IPS-15b (cell line): ENCODE measurements around the gene NDUFS6.
A peak's percentile ranks its signal among the peaks of the same experiment; 100 is the strongest.

Experiments
- H3K27me3 ChIP-seq: one replicate; pipeline ENCODE4 v1.6.1; 2013; ENCODE audit warnings: low read length; ENCODE audit not compliant: control insufficient read depth, insufficient read depth
- H3K36me3 ChIP-seq: one replicate; pipeline ENCODE4 v1.6.1; 2013; ENCODE audit warnings: low read length; ENCODE audit not compliant: control insufficient read depth, insufficient read depth
- H3K4me1 ChIP-seq: one replicate; pipeline ENCODE4 v1.6.1; 2013; ENCODE audit warnings: mild to moderate bottlenecking, low read length; ENCODE audit not compliant: control insufficient read depth, insufficient read depth
- H3K4me3 ChIP-seq: one replicate; pipeline ENCODE4 v1.5.1; 2013; ENCODE audit warnings: low read depth, low read length
- H3K9ac ChIP-seq: one replicate; pipeline ENCODE4 v1.6.1; 2013; ENCODE audit warnings: low read depth, mild to moderate bottlenecking, low read length
- H3K9me3 ChIP-seq: one replicate; pipeline ENCODE4 v1.6.1; 2013; ENCODE audit warnings: mild to moderate bottlenecking, low read length; ENCODE audit not compliant: control insufficient read depth, insufficient read depth

Gene NDUFS6

DNA sequence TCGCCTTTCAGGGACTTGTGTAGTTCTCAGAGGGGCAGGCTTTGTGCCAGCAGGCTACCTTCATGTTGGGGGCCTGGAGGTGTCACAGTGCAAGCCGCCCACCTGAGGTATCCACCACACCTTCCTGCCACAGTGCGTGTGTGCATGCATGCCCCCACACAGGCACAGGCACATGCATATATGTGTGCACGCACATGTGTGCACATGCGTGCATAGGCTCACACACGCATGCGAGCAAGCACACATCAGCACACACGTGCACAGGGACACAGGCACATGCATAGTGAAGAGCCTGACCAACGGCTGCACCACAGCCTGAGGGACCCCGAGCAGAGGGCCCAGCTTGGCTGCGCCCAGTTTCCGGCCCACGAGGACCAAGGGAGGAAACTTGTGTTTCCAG is 45.4 kb downstream of the NDUFS6 start:
- peaks cover 2% of the 10 kb centered on the region for H3K4me1 ChIP-seq
- H3K27me3 ChIP-seq = peaks cover 50% of the 10 kb centered on the region
- H3K36me3 ChIP-seq = no peaks in the 10 kb centered on the region
- no peaks in the 10 kb centered on the region for H3K9me3 ChIP-seq
- no peak overlapping the region for H3K9ac ChIP-seq
- H3K4me3 ChIP-seq = no peak overlapping the region

DNA sequence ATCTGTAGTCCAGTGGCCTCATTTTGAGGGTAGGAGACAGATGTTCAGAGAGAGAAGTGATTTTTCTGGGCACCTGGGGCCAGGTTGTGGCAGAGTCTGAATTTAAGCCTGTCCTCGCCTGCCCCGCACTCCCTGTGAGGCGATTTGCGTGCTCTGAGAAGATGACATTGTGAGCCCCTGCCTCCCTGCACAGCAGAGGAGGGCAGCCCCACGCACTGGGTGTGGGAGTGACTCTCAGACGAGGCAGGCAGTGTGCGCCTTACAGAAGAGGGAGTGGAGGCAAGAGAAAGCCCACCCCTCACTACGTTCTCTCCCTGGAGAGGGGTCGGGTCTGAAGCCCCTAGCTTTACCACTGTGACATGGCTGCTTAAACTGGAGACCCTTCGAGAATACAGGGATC is 45.8 kb downstream of the NDUFS6 start:
- Histone ChIP-seq H3K4me3 (no peak overlapping the region), H3K36me3 (no peaks in the 10 kb centered on the region), H3K4me1 (peaks cover 2% of the 10 kb centered on the region), H3K9me3 (no peaks in the 10 kb centered on the region), H3K9ac (no peak overlapping the region), H3K27me3 (peaks cover 55% of the 10 kb centered on the region)

DNA sequence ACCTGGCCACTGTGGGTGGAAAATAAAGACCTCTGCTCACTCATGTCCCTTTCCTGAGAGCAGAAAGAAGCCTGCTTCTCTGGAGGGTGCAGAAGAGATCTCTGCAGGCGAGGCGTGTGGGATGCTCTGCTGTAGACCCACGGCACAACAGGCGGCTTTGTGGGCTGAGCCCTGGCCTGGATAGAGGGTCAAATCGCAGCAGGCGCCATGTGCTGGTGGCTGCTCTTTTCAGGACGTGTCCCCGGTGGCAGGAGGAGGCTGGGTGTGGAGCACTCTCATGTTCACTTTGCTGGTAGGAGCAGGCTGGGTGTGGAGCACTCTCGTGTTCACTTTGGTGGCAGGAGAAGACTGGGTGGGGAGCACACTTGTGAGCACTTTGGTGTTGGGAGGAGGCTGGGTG is 46.4 kb downstream of the NDUFS6 start:
- peaks cover 2% of the 10 kb centered on the region for H3K4me1 ChIP-seq
- no peaks in the 10 kb centered on the region for H3K9me3 ChIP-seq
- H3K36me3 ChIP-seq = no peaks in the 10 kb centered on the region
- no peak overlapping the region for H3K4me3 ChIP-seq
- peaks cover 57% of the 10 kb centered on the region for H3K27me3 ChIP-seq
- H3K9ac ChIP-seq = no peak overlapping the region

DNA sequence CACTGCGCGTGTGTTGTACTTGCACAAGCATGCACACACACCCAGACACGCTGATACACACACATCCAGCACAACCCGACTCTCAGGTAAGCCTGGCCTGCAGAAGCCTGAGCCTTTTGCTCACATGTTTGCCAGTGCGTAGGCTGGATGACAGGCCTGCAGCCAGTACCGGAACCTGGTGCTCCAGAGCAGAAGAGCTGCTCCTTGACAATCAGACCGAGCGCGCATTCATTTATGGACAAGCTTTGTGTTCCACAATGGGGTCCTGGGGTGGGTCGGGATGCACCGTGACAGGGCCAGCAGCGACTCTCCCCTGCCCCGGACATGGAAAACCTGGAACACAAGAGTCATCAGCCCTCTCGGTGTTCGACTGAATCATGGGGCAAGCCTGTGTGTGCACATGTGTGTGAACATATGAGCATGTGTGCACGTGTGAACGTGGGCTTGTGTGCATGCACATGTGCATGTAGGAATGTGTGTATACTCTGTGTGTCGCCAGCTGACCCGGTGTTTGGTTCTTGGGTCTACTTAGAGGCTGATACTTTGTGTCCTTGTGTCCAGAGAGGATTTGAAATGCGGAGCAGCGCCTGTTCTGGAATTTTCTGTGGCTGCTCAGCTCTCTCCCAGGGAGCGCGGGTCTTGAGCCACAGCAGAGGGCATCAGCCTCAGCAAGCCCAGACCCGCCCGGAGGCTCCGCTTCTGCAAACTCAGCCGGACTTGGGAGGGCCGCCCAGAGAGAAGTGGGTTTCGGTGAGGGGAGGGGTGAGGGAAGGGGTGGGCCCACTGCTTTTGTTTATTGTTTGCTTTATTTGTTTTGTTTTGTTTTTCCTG is 49.3 kb downstream of the NDUFS6 start:
- no peak overlapping the region for H3K9ac ChIP-seq
- peaks cover 74% of the 10 kb centered on the region for H3K27me3 ChIP-seq
- peak overlapping the region; percentile 50 for H3K4me3 ChIP-seq

DNA sequence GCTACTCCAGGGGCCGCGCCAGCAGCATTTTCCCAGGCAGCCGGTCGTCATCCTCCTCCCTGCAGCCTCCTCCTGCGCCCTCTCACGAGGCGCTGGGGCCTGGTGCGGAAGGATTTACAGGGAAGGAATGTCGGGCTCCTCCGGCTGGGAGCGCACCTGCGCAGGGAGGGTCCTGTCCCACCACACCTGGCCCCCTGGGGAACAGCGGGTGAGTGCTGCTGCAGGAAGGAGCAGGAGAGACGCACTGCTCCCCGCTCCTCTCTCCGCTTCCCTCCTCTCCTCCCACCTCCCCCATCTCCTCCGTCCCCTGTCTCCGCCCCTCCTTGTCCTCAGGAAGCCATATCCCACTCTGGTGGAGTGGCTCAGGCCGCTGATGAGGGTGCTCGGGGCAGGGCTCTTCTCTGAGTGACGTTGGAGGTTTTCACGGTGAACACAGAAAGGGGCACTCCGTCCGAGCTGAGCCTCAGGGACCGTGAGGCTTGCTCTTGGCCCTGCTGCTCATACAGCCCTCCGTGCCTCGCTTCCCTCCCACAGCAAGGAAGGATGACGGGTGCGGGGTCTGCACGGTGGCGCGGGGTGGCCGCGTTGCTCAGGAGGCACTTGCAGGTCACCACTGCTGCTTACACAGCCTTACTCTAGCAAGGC is 50.2 kb downstream of the NDUFS6 start:
- H3K9me3 ChIP-seq = no peaks in the 10 kb centered on the region
- peaks cover 2% of the 10 kb centered on the region for H3K4me1 ChIP-seq
- peak overlapping the region; percentile 50 for H3K4me3 ChIP-seq
- peaks cover 74% of the 10 kb centered on the region for H3K27me3 ChIP-seq
- H3K36me3 ChIP-seq = no peaks in the 10 kb centered on the region
- peak overlapping the region; percentile 37 for H3K9ac ChIP-seq

More for the DNA sequence above, 49.3 kb downstream of the NDUFS6 start:
- H3K36me3 ChIP-seq = no peaks in the 10 kb centered on the region
- peaks cover 2% of the 10 kb centered on the region for H3K4me1 ChIP-seq
- no peaks in the 10 kb centered on the region for H3K9me3 ChIP-seq

DNA sequence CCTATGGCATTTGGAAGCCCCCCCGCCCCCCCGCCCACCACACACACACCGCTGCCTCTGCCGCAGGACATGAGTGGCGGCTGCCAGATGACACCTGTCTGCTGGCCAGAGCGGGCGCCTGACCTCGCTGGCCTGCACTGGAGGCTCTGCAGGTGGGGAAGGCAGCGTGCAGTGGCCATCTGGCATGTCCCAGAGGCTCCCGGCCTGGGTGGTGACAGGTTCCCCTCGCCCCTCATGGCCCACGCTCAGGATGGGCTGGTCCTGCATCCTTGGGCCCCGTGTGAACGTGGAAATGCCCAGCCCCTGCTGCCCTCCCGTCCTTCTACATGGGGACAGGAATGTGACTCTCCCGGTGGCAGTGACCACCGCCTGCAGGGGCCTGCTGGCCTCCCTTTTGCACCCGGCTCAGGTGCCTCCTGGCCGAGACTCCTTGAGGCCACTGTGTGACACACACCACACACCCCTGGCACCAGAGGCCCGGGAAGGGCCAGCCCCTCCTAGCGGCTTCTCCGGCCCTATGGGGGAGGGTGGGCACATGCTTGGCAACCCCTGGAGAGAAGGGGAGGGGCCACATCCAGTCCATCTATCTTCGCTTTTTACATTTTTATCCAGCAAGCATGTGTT is 51.2 kb downstream of the NDUFS6 start:
- peaks cover 68% of the 10 kb centered on the region for H3K27me3 ChIP-seq

DNA sequence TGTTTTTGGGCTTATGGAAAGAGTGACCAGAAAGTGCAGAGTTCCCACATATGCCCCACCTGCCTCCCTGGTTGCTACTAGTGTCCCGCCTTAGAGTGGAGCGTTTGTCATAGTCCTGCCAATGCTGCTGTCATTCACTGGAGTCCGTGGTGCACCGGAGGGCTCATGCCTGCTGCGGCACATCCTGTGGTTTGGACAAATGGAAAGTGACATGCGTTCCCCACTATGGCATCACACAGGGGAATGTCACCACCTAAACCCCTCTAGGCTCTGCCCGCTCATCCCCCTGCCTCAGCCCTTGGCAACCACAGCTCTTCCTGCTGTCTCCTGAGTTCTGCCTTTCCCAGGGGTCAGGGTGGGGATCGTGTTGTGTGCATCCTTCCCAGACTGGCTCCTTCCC is 52.3 kb downstream of the NDUFS6 start:
- Histone ChIP-seq H3K9ac (no peak overlapping the region), H3K36me3 (no peaks in the 10 kb centered on the region), H3K4me3 (no peak overlapping the region), H3K27me3 (peaks cover 59% of the 10 kb centered on the region), H3K4me1 (peaks cover 2% of the 10 kb centered on the region), H3K9me3 (no peaks in the 10 kb centered on the region)

More for the DNA sequence above, 51.2 kb downstream of the NDUFS6 start:
- Histone ChIP-seq H3K36me3 (no peaks in the 10 kb centered on the region), H3K4me3 (no peak overlapping the region), H3K9ac (no peak overlapping the region), H3K9me3 (no peaks in the 10 kb centered on the region), H3K4me1 (peaks cover 2% of the 10 kb centered on the region)

DNA sequence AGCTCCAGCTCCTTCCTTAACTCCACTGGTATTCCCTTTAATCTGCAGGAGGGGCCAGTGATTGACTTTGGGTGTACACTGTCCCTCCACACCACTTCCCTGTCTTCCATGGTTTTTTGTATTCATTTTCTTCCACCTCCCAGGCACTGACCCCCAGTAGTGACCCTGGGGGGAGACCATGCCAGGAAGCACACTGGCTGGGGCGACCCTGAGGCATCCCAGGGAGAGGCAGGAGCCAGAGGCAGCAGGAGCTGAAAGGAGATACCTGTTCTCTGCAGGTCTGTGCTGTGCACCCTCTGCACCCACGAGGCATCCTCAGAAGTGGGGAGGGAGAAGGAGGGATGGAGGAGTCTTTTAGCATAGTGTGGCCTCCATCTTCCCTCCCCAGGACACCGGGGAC is 53.9 kb downstream of the NDUFS6 start:
- peaks cover 44% of the 10 kb centered on the region for H3K27me3 ChIP-seq
- H3K36me3 ChIP-seq = no peaks in the 10 kb centered on the region
- peaks cover 2% of the 10 kb centered on the region for H3K4me1 ChIP-seq
- H3K4me3 ChIP-seq = no peak overlapping the region
- no peak overlapping the region for H3K9ac ChIP-seq
- no peaks in the 10 kb centered on the region for H3K9me3 ChIP-seq

DNA sequence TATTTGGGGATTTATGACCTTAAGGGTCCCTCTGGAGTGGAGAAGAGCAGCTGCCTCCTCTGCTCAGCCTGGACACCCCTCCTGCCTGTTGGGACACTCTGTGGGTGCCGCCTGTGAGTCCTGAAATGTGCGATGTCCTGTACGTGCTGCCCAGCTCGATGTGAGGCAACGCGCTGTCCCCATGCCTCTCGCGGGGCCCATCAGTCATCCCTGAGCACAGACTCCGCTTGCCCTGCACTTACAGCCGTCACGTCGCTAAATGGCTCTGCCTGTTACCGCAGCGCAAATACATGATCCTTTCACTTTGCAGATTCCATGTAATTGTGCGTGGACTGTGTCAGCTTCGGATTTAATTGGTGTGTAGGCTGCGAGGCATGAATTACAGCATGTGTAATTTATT is 54.4 kb downstream of the NDUFS6 start:
- H3K4me1 ChIP-seq = peaks cover 1% of the 10 kb centered on the region
- H3K9me3 ChIP-seq = no peaks in the 10 kb centered on the region
- H3K36me3 ChIP-seq = no peaks in the 10 kb centered on the region
- H3K9ac ChIP-seq = no peak overlapping the region
- H3K27me3 ChIP-seq = peaks cover 39% of the 10 kb centered on the region
- H3K4me3 ChIP-seq = no peak overlapping the region

DNA sequence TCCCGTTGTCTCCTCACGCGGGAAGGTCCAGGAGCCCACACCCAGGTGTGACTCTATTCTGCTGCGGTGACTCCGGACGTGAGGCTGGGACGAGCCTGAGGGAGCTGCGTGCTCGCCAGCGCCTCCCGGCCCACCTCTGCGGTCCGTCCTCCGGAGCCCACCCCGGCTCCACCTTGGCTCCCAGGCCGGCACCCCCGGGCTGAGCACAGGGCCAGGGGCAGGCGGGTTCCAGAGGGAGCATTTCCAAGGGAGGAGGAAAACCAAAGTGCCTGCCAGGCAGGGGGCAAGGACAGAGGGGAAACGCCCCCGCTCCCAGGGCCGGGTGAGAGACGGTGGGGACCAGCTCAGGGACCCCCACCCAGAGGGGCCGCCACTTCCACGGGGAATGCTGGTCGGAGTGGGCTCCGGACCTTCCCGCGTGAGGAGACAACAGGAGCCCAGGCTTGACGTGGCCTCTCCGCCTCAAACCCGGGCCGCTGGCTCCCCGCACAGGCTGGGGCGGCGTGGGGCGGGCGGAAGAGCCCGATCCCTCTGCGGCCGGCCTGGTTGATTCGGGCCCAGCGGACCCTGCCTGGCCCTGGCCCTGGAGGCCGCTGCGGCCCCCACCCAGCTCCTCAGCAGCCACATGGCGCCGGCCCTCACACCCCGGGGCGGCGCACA is 55.5 kb downstream of the NDUFS6 start:
- Histone ChIP-seq H3K4me1 (no peaks in the 10 kb centered on the region), H3K36me3 (no peaks in the 10 kb centered on the region), H3K27me3 (peaks cover 28% of the 10 kb centered on the region), H3K9ac (no peak overlapping the region), H3K9me3 (no peaks in the 10 kb centered on the region), H3K4me3 (no peak overlapping the region)

DNA sequence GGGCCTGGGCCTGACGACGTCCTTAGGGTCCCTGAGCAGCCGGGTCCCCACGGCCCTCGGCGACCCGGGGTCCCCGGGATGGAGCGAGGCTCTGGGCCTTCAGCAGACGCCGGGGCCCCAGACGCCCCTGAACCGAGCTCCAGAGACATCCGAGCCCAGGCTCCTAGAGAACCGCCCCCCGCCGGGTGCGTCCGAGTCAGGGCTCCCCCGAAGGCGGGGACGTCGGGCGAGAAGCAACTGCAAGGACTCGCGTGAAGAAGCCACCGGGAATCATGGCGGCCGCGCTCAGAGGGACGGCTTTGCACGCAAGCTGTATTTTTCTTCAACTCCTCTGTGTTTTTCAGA is 56.0 kb downstream of the NDUFS6 start:
- Histone ChIP-seq H3K4me3 (no peak overlapping the region), H3K4me1 (no peaks in the 10 kb centered on the region), H3K36me3 (no peaks in the 10 kb centered on the region), H3K9me3 (no peaks in the 10 kb centered on the region), H3K27me3 (peaks cover 24% of the 10 kb centered on the region), H3K9ac (no peak overlapping the region)
